ENCODE results near the gene FABP3.

DNA sequence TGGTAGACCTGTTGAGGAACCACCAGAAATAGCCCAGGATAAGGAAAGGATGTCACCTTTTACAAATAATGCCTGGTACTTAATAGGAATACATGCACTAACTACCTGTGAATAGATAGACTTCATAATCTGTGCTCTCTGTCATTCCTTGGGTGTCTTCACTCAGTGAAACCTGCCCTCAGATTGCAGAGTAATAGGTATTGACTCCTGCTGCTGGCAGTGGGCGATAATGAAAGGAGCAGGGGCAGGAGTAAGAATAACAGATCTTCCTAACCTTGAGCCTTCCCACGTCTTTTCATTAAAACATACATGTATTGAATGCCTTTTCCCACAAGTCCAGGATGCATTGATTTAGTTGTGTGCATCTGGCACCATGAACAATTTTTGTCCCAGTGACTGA is 16.4 kb downstream of the FABP3 start:
- TF ChIP-seq, protein P1, sequence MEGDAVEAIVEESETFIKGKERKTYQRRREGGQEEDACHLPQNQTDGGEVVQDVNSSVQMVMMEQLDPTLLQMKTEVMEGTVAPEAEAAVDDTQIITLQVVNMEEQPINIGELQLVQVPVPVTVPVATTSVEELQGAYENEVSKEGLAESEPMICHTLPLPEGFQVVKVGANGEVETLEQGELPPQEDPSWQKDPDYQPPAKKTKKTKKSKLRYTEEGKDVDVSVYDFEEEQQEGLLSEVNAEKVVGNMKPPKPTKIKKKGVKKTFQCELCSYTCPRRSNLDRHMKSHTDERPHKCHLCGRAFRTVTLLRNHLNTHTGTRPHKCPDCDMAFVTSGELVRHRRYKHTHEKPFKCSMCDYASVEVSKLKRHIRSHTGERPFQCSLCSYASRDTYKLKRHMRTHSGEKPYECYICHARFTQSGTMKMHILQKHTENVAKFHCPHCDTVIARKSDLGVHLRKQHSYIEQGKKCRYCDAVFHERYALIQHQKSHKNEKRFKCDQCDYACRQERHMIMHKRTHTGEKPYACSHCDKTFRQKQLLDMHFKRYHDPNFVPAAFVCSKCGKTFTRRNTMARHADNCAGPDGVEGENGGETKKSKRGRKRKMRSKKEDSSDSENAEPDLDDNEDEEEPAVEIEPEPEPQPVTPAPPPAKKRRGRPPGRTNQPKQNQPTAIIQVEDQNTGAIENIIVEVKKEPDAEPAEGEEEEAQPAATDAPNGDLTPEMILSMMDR (IDR thresholded peaks at IDR 0.05), result no peak
- TF ChIP-seq POLR2A (IDR thresholded peaks at IDR 0.05) (no peak), EP300 (IDR thresholded peaks at IDR 0.05) (no peak), POLR2AphosphoS5 (IDR thresholded peaks at IDR 0.05) (no peak)
